Stimulated activated CD4-positive, alpha-beta T cell treated with anti-CD3 and anti-CD28 coated beads, Interleukin-1b, Interleukin-23, amount 100 ng/mL, for 48 hours (primary cell): Measurements from ENCODE around the gene PALM3.
"Not testable (repeated sequence)": the region's sequence is repeated elsewhere in the genome, so short reads cannot be mapped to it uniquely, and the experiment has no call there.

Experiments used
- DNase-seq: peaks from one replicate; pipeline ENCODE4 v3.0.0-alpha.2; 2020

Gene PALM3

DNA sequence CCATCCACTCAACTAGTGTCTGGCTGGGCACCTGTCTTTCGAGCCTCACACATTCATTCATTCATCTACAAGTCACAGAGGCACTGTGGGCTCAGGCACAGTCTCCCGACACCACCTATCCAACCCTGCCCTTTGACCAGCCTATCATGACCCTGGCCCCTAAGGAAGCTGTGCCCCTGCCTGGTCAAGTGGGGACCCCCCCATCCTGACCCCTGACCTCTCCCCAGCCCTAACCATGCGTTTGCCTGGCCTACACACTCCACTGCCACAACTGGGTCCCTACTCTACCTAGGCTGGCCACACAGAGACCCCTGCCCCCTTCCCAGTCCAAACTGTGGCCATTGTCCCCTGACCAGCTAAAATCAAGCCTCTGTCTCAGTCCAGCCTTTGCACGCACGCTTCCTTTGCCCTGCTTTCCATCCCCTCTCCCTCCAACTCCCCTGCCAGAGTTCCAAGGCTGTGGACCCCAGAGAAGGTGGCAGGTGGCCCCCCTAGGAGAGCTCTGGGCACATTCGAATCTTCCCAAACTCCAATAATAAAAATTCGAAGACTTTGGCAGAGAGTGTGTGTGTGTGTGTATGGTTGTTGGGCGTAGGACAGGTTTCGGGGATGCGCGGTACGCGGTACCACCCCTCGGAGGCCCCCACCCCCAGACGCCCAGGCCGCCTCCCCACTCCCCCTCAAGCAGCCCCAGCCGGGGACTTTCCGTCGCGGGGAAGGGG, 30.7 kb downstream of the PALM3 start:
- no peak for DNase-seq

DNA sequence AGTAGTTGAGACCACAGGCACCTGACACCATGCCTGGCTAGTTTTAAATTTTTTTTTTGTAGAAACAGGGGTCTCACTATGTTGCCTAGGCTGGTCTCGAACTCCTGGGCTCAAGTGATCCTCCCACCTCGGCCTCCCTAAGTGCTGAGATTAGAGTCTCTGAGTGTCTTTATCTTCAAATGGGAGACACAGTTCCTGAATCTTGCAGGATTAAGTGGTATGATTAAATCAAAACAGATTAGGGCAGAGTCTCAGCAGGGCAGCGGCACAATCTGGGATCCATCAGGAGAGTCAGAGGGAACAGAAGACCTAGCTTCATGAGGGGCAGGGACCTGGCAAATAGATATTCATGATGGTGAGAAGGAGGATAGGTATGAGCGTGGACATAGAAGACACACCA, 33.0 kb downstream of the PALM3 start:
- DNase-seq, result no peak

GRCh38 chr19:14027856-14028450, 33.9 kb downstream of the PALM3 start, which contains the start of gene RLN3:
RLN3 (plus strand) TSS chr19:14028148; CDS start chr19:14028205, 57 bp downstream.
- no peak for DNase-seq

- not testable (repeated sequence) for DNase-seq
These were observed 35.2 kb downstream of the PALM3 start for GRCh38 chr19:14026652-14027192.

DNA sequence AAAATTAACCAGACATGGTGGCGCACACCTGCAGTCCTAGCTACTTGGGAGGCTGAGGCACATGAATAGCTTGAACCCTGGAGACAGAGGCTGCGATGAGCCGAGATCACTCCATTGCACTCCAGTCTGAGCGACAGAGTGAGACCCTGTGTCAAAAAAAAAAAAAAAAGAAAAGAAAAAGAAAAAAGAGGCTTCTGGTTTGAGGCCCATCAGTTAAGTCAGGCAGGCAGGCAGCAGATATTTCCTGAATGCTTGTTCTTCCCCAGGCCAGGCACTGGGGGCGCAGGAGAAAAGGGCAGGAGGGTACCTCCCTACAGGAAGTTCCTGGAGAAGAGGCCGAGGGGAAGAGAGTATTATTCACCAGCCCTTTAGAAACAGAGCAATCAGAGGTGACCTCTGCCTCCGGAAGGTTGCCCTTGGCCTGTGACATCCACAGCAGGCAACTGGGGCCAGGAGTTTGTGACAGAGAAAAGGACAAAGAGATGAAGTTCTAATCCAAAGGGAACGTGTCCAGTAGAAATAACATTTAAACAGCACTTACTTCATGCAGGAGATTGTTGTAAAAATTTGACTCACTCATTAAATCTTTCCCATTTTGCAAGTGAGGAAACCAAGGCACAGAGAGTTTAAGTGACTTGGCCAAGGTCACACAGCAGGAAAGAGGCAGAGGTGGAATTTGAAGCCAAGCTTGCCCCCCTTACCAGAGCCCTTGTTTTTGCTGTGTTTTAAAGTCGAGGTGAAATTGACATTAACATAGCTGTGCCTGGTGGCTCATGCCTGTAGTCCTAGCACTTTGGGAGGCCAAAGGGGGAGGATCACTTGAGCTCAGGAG, 38.3 kb downstream of the PALM3 start:
- DNase-seq, result peak; percentile 30

DNA sequence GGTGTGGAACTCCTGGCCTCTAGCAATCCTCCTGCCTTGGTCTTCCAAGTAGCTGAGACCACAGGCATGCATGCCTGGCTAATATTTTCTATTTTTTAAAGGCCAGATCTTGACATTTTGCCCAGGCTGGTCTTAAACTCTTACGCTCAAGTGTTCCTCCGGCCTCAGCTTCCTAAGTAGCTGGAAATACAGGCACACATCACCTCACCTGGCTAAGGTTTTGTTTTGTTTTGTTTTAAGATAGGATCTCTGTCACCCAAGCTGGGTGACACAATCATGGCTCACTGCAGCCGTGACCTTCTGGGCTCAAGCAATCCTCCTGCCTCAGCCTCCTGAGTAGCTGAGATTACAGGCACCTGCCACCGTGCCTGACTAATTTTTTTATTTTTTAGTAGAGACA, 39.4 kb downstream of the PALM3 start:
- no peak for DNase-seq

GRCh38 chr19:14021474-14021873, 40.4 kb downstream of the PALM3 start:
- DNase-seq, result no peak

DNA sequence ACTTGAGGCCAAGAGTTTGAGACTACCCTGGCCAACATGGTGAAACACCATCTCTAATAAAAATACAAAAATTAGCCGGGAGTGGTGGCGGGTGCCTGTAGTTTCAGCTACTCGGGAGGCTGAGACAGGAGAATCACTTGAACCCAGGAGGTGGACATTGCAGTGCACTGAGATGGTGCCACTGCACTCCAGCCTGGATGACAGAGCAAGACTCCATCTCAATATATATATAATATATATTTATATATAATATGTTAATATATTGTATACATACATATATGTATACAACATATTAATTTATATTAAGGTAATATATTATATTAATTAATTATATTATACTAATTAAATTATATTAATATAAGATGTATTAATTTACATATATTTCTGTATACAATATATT, 42.1 kb downstream of the PALM3 start:
- DNase-seq, result not testable (repeated sequence)

DNA sequence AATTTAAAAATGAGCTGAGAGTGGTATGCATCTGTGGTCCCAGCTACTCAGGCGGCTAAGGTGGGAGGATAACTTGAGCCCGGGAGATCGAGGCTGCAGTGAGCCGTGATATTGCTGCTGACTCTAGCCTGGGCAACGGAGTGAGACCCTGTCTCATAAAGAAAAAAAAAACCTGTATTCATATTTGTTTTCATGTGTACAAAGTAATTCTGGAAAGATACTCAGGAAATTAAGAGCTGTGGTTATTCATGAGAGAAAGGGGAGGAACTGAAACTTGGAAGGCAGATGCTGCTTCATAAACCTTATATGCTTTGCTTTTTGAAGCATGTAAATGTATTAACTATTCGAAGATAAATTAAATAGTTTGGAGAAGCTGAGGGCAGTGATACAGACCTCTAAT, 42.8 kb downstream of the PALM3 start:
- no peak for DNase-seq

DNA sequence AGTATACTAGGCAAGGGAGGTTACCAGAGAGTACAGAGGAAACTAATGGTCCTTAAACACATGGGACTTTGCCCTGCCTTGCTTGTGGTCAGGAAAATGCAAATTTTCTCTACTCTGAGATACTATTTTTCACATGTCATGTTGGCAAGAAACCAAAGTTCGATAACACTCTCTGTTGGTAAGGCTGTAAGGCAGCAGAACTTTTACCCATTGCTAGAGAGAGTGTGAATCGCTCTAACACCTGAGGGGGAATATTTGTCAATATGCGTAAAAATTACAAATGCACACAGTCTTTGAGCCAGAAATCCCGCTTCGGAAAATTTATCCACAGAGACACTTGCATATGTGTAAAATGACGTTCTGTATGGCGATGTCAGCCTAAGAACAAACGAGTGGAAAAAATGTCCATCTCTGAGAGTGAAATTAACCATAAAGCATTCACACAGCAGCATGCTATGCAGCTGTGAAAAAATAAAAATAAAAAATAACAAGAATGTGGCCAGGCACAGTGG, 46.3 kb downstream of the PALM3 start:
- DNase-seq, result no peak

- no peak for DNase-seq
These were observed 49.4 kb downstream of the PALM3 start for GRCh38 chr19:14012378-14012915.

DNA sequence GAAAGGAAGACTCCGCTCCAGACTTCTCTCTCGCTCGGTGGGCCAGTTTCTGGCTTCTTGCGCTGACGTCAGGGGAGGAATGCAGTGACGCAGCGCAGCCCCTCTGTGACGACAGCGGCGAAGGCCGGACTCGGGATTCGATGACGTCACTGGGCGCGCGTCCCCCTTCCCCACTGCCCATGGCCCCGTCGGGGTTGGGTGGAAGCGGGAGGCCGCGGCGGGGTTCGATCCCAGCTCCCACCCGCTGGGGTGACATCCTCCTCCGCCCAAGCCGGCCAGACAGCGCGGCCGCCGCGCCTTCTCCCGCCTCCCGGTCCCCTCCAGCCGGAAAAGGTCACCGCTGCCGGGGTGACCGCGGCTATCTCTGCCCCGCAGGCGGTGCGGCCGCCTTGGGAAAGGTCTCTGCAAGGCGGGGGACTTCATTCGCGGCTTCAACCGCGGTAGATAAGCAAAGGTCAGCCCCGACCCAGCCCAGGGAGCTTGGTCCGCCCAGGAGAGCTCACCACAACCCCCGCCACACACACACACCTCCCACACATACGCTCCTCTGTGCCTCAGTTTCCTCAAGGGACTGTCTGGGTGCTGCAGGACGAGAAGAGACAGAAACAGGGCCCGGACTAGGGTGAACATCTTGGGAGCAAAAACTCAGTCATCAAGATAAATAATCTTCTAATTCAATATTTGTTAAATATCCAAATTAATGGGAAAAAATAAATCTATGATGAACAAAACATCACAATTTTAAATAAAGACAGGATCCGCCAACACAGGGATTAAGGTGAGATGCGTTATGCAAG, 54.9 kb downstream of the PALM3 start:
- no peak for DNase-seq

DNA sequence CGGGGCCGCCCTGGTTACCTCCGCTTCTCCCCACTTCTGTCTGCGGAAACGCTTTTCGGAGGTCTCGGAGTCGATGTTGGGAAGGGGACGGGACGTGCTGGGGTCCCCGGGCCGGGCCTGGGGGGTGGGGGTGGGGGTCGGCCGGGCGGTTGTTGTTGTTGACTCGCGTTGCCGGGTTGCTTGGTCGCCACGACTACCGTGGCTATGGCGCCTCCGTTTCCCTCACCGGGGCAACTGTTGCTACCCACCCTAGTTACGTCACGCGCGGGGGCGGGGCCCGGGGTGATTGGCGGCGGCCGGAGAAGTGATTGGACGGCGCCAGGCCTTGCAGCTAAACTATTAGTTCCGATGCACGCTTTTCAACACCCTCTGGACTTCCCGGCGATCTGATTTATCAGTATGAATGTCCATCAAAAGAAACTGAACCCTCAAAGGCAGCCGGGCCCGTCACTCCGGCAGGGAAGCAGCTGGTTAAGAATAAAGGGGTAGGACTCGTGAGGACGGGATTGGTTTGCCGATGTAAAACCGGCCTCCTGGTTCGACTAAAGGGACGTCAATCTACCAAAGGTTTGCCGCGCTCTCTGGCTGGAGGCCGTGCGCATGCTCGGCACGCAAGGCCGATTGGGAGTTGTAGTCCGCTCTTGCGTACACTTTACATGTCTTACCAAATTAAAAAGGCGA, 55.7 kb downstream of the PALM3 start, which contains the start of gene RFX1:
Gene RFX1 (minus strand): TSS at position 236 of the 681 bp plus-strand sequence. CDS start 12,477 bp downstream, outside the sequence.
- peak; percentile 99 for DNase-seq

DNA sequence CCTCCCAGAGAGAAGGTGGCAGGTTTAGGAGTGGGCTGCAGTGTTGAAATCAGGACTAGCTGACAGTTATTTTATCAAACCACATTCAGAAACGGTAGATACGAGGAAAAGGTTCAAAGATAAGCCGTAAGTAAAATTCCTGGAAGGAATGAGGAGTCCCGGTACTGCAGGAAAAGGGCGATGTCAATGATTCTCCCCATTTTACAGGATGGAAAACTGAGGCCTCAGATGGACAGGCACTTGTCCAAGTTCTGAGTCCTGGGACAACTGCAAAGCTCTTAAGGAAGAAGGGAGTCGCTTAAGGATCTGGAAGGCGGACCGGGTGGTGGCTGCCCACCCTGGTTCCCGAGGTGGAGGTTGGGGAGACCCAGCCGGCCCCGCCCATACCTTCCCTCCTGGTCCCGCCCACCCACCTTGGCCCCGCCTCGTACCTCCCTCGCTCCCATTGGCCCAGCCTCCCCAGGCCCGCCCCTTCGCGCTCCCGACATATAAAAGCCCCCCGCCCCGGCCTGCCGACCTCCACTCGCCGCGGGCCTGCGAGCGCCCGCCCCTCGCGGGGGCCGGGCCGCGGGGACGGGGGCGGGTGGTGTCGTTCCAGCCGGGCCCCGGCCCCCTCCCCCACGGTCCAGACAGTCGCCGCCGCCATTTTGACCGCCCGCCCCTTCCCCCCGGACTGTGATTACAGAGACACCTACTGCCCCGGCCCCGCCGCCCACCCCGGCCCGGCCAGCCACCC, 56.4 kb downstream of the PALM3 start:
- peak; percentile 92 for DNase-seq

- no peak for DNase-seq
These were observed 57.1 kb downstream of the PALM3 start for GRCh38 chr19:14004619-14005348.
